ENCODE data around the gene GDAP2.

The GDAP2 gene

GRCh38 chr1:117818456-117818855, 111.0 kb downstream of the GDAP2 start:
- H3K36me3 ChIP-seq (ENCODE audit: control insufficient read depth in 1 of 2, insufficient read depth in 2 of 2, low read length in 2 of 2): no peaks in the 10 kb centered on the region
- H3K4me1 ChIP-seq (ENCODE audit: control insufficient read depth in 1 of 2, insufficient read depth in 2 of 2, low read length in 2 of 2): peaks cover 0 to 4% of the 10 kb centered on the region in 2 donors
- peaks cover 0 to 3% of the 10 kb centered on the region in 2 donors for H3K9me3 ChIP-seq (ENCODE audit: control insufficient read depth in 1 of 2, low read length in 2 of 2)
- H3K4me3 ChIP-seq (ENCODE audit: low read depth in 1 of 2, low read length in 2 of 2): no peak overlapping the region
- H3K9ac ChIP-seq (ENCODE audit: low read depth in 1 of 2, low read length in 2 of 2): no peak overlapping the region
- H3K27me3 ChIP-seq (ENCODE audit: control insufficient read depth in 1 of 2, insufficient read depth in 2 of 2, low read length in 2 of 2): no peaks in the 10 kb centered on the region
- no peak overlapping the region for H3K27ac ChIP-seq (ENCODE audit: low read depth, low read length)

GRCh38 chr1:117817629-117818028, 111.8 kb downstream of the GDAP2 start:
- Histone ChIP-seq H3K27me3 (ENCODE audit: control insufficient read depth in 1 of 2, insufficient read depth in 2 of 2, low read length in 2 of 2) (no peaks in the 10 kb centered on the region), H3K27ac (ENCODE audit: low read depth, low read length) (no peak overlapping the region), H3K4me3 (ENCODE audit: low read depth in 1 of 2, low read length in 2 of 2) (no peak overlapping the region), H3K36me3 (ENCODE audit: control insufficient read depth in 1 of 2, insufficient read depth in 2 of 2, low read length in 2 of 2) (no peaks in the 10 kb centered on the region), H3K9me3 (ENCODE audit: control insufficient read depth in 1 of 2, low read length in 2 of 2) (peaks cover 0 to 3% of the 10 kb centered on the region in 2 donors), H3K9ac (ENCODE audit: low read depth in 1 of 2, low read length in 2 of 2) (no peak overlapping the region), H3K4me1 (ENCODE audit: control insufficient read depth in 1 of 2, insufficient read depth in 2 of 2, low read length in 2 of 2) (peaks cover 0 to 4% of the 10 kb centered on the region in 2 donors)

- no peaks in the 10 kb centered on the region for H3K9me3 ChIP-seq (ENCODE audit: control insufficient read depth in 1 of 2, low read length in 2 of 2)
- no peak overlapping the region for H3K9ac ChIP-seq (ENCODE audit: low read depth in 1 of 2, low read length in 2 of 2)
- H3K4me1 ChIP-seq (ENCODE audit: control insufficient read depth in 1 of 2, insufficient read depth in 2 of 2, low read length in 2 of 2): no peaks in the 10 kb centered on the region
- H3K27ac ChIP-seq (ENCODE audit: low read depth, low read length): no peak overlapping the region
- H3K4me3 ChIP-seq (ENCODE audit: low read depth in 1 of 2, low read length in 2 of 2): no peak overlapping the region
- H3K36me3 ChIP-seq (ENCODE audit: control insufficient read depth in 1 of 2, insufficient read depth in 2 of 2, low read length in 2 of 2): no peaks in the 10 kb centered on the region
- H3K27me3 ChIP-seq (ENCODE audit: control insufficient read depth in 1 of 2, insufficient read depth in 2 of 2, low read length in 2 of 2): no peaks in the 10 kb centered on the region
Measured at GRCh38 chr1:117815926-117816325, 113.5 kb downstream of the GDAP2 start.

- no peaks in the 10 kb centered on the region for H3K36me3 ChIP-seq (ENCODE audit: control insufficient read depth in 1 of 2, insufficient read depth in 2 of 2, low read length in 2 of 2)
- no peak overlapping the region for H3K9ac ChIP-seq (ENCODE audit: low read depth in 1 of 2, low read length in 2 of 2)
- no peak overlapping the region for H3K4me3 ChIP-seq (ENCODE audit: low read depth in 1 of 2, low read length in 2 of 2)
- H3K9me3 ChIP-seq (ENCODE audit: control insufficient read depth in 1 of 2, low read length in 2 of 2): no peaks in the 10 kb centered on the region
- no peaks in the 10 kb centered on the region for H3K4me1 ChIP-seq (ENCODE audit: control insufficient read depth in 1 of 2, insufficient read depth in 2 of 2, low read length in 2 of 2)
- H3K27ac ChIP-seq (ENCODE audit: low read depth, low read length): no peak overlapping the region
- no peaks in the 10 kb centered on the region for H3K27me3 ChIP-seq (ENCODE audit: control insufficient read depth in 1 of 2, insufficient read depth in 2 of 2, low read length in 2 of 2)
Measured at GRCh38 chr1:117814856-117815797, 114.3 kb downstream of the GDAP2 start.
